ENCODE data around the gene GNB2. TPM values are rescaled to one million over a fixed set of nuclear protein-coding genes. Genes with fewer than 3 reads are reported as not detected.

GNB2 gene
- polyA plus RNA-seq, 5 donors = 131 to 271 (median 184) TPM

- DNase-seq = no peak
These were observed 5.8 kb downstream of the GNB2 start for GRCh38 chr7:100679129-100679926.

GRCh38 chr7:100679927-100680575 lies 6.5 kb downstream of the GNB2 start:
- no peak for DNase-seq

- no peak for DNase-seq
These were observed 7.2 kb downstream of the GNB2 start for GRCh38 chr7:100680576-100681271.

- DNase-seq = no peak
These were observed 8.1 kb downstream of the GNB2 start for GRCh38 chr7:100681491-100682227.

- DNase-seq = no peak
These were observed 8.7 kb downstream of the GNB2 start for GRCh38 chr7:100682228-100682741.

GRCh38 chr7:100682991-100683658 lies 9.6 kb downstream of the GNB2 start:
- DNase-seq = no peak

GRCh38 chr7:100683659-100684533 lies 10.4 kb downstream of the GNB2 start:
- DNase-seq = no peak

GRCh38 chr7:100684534-100685042 lies 11.0 kb downstream of the GNB2 start:
- DNase-seq = no peak

- DNase-seq = no peak
These were observed 11.6 kb downstream of the GNB2 start for GRCh38 chr7:100685049-100685605.

GRCh38 chr7:100685631-100686145 lies 12.1 kb downstream of the GNB2 start:
- no peak for DNase-seq

GRCh38 chr7:100686201-100686821 lies 12.8 kb downstream of the GNB2 start:
- no peak for DNase-seq

- no peak for DNase-seq
These were observed 13.3 kb downstream of the GNB2 start for GRCh38 chr7:100686822-100687211.

GRCh38 chr7:100687261-100687660 lies 13.7 kb downstream of the GNB2 start:
- DNase-seq = no peak

GRCh38 chr7:100687751-100688300 lies 14.3 kb downstream of the GNB2 start:
- no peak for DNase-seq

- DNase-seq = no peak
These were observed 14.9 kb downstream of the GNB2 start for GRCh38 chr7:100688326-100688860.

- DNase-seq = no peak
These were observed 15.9 kb downstream of the GNB2 start for GRCh38 chr7:100689230-100690135.
